Neural progenitor cell (in vitro differentiated cells): ENCODE results near the gene LAMC1.

Experiments used
- EZH2 ChIP-seq: fragments of 200-600 bp; sonication (generic); IDR thresholded peaks from 2 replicates; pipeline ENCODE4 v1.6.1; 2017; ENCODE audit warnings: antibody characterized with exemption, mild to moderate bottlenecking, moderate library complexity
- EZH2phosphoT487 ChIP-seq: fragments of 200-600 bp; sonication (generic); IDR thresholded peaks from 2 replicates; pipeline ENCODE4 v1.6.1; 2017; ENCODE audit warnings: antibody characterized with exemption
- TF ChIP-seq, protein P1 (sequence below): fragments of 200-600 bp; sonication (generic); IDR thresholded peaks from 2 replicates; pipeline ENCODE4 v1.5.1; 2017; ENCODE audit warnings: antibody characterized with exemption, mild to moderate bottlenecking

DNA sequence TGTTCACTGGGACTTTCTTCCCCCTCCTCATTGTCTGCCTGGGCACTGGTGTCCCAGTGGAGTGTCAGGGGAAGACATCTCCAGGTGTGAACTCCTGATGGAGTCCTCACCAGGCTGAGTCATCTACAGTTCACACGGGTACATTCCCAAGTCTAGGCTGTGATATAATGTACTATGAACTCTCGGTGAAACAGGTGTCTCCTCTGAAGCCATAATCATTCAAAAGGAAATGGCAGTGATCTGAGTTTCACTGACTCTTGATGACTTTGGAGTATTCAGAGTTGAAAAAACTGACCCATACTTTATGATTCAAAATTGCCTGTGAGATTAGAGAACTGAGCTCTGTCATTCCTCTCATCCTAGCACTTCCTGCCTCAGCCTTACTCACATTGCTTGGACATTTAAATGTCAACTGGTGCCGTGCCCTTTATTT lies 171.9 kb downstream of the LAMC1 start:
- TF ChIP-seq EZH2, result no peak
- TF ChIP-seq, protein P1, sequence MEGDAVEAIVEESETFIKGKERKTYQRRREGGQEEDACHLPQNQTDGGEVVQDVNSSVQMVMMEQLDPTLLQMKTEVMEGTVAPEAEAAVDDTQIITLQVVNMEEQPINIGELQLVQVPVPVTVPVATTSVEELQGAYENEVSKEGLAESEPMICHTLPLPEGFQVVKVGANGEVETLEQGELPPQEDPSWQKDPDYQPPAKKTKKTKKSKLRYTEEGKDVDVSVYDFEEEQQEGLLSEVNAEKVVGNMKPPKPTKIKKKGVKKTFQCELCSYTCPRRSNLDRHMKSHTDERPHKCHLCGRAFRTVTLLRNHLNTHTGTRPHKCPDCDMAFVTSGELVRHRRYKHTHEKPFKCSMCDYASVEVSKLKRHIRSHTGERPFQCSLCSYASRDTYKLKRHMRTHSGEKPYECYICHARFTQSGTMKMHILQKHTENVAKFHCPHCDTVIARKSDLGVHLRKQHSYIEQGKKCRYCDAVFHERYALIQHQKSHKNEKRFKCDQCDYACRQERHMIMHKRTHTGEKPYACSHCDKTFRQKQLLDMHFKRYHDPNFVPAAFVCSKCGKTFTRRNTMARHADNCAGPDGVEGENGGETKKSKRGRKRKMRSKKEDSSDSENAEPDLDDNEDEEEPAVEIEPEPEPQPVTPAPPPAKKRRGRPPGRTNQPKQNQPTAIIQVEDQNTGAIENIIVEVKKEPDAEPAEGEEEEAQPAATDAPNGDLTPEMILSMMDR, result no peak
- TF ChIP-seq EZH2phosphoT487, result no peak
